ENCODE data around the gene CSNK1G1.

DNA sequence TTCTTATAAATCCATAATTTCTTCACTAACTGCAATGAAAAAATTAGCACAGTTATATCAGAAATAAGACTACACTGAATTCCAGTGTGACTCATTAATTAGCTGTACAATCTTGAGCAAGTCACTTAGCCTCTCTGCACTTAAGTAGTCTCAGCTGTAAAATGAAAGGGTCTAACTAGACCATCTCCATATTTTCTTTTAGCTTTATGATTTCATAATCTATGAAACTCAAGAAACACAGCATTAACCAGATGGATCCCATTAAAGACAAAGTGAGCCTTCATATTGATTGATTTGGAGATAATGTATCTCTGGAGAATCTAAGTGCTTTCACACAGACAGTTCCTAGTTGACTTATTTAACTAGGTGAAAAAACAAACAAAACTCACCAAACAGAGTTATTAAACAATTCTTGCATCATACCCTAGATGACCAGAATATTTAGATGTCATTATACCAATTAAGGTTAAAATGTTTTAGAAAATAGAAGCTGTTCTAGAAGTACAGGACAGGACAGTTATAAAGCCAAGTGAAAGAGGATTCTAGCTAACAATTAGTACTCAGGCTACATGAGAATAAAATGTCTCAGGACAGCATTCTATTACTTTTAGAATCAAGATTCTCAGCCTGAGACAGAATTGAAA is 11.2 kb downstream of the CSNK1G1 start:
- TF ChIP-seq CTCF (IDR thresholded peaks at IDR 0.05; ENCODE audit: insufficient read depth, low read length, poor library complexity, severe bottlenecking), result no peak
- TF ChIP-seq EZH2phosphoT487 (conservative IDR thresholded peaks at IDR 0.05; ENCODE audit: low read length), result no peak
